Measurements from ENCODE around the gene IQCM. TPM values are rescaled to one million over a fixed set of nuclear protein-coding genes. Genes with fewer than 3 reads are reported as not detected.

IQCM gene
- total RNA-seq, 2 experiments from 2014 or later: not detected

- H3K4me2 ChIP-seq (ENCODE audit: low read length): no peak overlapping the region
- no peak for TF ChIP-seq CTCF (conservative IDR thresholded peaks at IDR 0.05; ENCODE audit: low read length)
- TF ChIP-seq EZH2phosphoT487 (IDR thresholded peaks at IDR 0.05; ENCODE audit: borderline replicate concordance, low read depth, low read length): no peak
- H2AFZ ChIP-seq (ENCODE audit: low read length): no peak overlapping the region
- no peaks in the 10 kb centered on the region for H3K36me3 ChIP-seq (ENCODE audit: insufficient read depth, low read length)
- no peaks in the 10 kb centered on the region for H3K9me3 ChIP-seq (ENCODE audit: low read length)
- BruUV-seq (replicated peaks): no TSS peak
- CTCF ChIA-PET (ENCODE audit: unreplicated experiment): no interaction called here
- no peak overlapping the region for H3K4me3 ChIP-seq (ENCODE audit: low read depth, low read length, poor library complexity, severe bottlenecking)
- intact Hi-C loops (cut with micrococcal nuclease; ENCODE audit: unreplicated experiment): no loop called here
- no peaks in the 10 kb centered on the region for H3K4me1 ChIP-seq (ENCODE audit: insufficient read depth, low read length, poor library complexity, severe bottlenecking)
- no peak for DNase-seq (ENCODE audit: low spot score)
- H4K20me1 ChIP-seq (ENCODE audit: insufficient read depth, low read length): no peaks in the 10 kb centered on the region
- POLR2A ChIA-PET: no interaction called here
- no peak overlapping the region for H3K27ac ChIP-seq (ENCODE audit: low read depth, low read length, poor library complexity, severe bottlenecking)
- H3K79me2 ChIP-seq (ENCODE audit: insufficient read depth, low read depth, low read length): no peaks in the 10 kb centered on the region
- H3K9me2 ChIP-seq (ENCODE audit: insufficient read depth, low read length): no peaks in the 10 kb centered on the region
Measured at GRCh38 chr4:149353241-149353640, 462.4 kb downstream of the IQCM start.

- Histone ChIP-seq H3K4me2 (ENCODE audit: low read length) (no peak overlapping the region), H3K36me3 (ENCODE audit: insufficient read depth, low read length) (no peaks in the 10 kb centered on the region), H3K4me3 (ENCODE audit: low read depth, low read length, poor library complexity, severe bottlenecking) (no peak overlapping the region), H3K9me2 (ENCODE audit: insufficient read depth, low read length) (no peaks in the 10 kb centered on the region), H4K20me1 (ENCODE audit: insufficient read depth, low read length) (no peaks in the 10 kb centered on the region), H2AFZ (ENCODE audit: low read length) (no peak overlapping the region), H3K4me1 (ENCODE audit: insufficient read depth, low read length, poor library complexity, severe bottlenecking) (no peaks in the 10 kb centered on the region), H3K9me3 (ENCODE audit: low read length) (no peaks in the 10 kb centered on the region), H3K79me2 (ENCODE audit: insufficient read depth, low read depth, low read length) (no peaks in the 10 kb centered on the region), H3K27ac (ENCODE audit: low read depth, low read length, poor library complexity, severe bottlenecking) (no peak overlapping the region)
- no peak for DNase-seq (ENCODE audit: low spot score)
- no peak for TF ChIP-seq EZH2phosphoT487 (IDR thresholded peaks at IDR 0.05; ENCODE audit: borderline replicate concordance, low read depth, low read length)
- TF ChIP-seq CTCF (conservative IDR thresholded peaks at IDR 0.05; ENCODE audit: low read length): no peak
- ChIA-PET CTCF (ENCODE audit: unreplicated experiment) (no interaction called here), POLR2A (interaction anchor here (0.9 to 1.2 kb wide), 2 partner anchors 13 to 126 kb away, joined by 3 read pairs; no protein-coding TSS in a partner anchor)
- no TSS peak for BruUV-seq (replicated peaks)
- intact Hi-C loops (cut with micrococcal nuclease; ENCODE audit: unreplicated experiment): no loop called here
Measured at GRCh38 chr4:149349541-149349940, 466.1 kb downstream of the IQCM start.

DNA sequence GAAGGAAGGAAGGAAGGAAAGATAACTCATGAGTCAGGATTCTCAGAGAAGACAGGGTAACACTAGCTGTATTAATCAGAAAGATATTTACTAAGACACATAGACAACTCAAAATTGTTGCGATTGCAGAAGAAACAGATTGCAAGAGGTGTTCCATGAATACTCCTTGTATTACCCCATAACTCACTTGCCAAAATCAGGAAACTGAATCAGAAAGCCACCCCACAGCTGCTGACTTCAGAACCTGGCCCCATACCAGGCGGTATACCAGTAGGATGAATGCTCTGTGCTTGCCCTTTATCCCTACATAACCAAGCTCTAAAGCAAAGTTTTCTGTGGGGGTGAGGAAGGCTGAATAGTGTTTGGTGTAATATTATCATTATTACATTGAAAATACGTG is 468.5 kb downstream of the IQCM start:
- intact Hi-C loops (cut with micrococcal nuclease; ENCODE audit: unreplicated experiment): no loop called here
- no peaks in the 10 kb centered on the region for H3K36me3 ChIP-seq (ENCODE audit: insufficient read depth, low read length)
- no peak overlapping the region for H3K27ac ChIP-seq (ENCODE audit: low read depth, low read length, poor library complexity, severe bottlenecking)
- TF ChIP-seq EZH2phosphoT487 (IDR thresholded peaks at IDR 0.05; ENCODE audit: borderline replicate concordance, low read depth, low read length) (no peak), CTCF (conservative IDR thresholded peaks at IDR 0.05; ENCODE audit: low read length) (no peak)
- no peaks in the 10 kb centered on the region for H3K4me1 ChIP-seq (ENCODE audit: insufficient read depth, low read length, poor library complexity, severe bottlenecking)
- no peak overlapping the region for H3K4me3 ChIP-seq (ENCODE audit: low read depth, low read length, poor library complexity, severe bottlenecking)
- no TSS peak for BruUV-seq (replicated peaks)
- no peak for DNase-seq (ENCODE audit: low spot score)
- no peaks in the 10 kb centered on the region for H3K9me3 ChIP-seq (ENCODE audit: low read length)
- no peaks in the 10 kb centered on the region for H3K9me2 ChIP-seq (ENCODE audit: insufficient read depth, low read length)
- no peak overlapping the region for H2AFZ ChIP-seq (ENCODE audit: low read length)
- ChIA-PET CTCF (ENCODE audit: unreplicated experiment) (no interaction called here), POLR2A (interaction anchor here (0.6 kb wide), 1 partner anchor 58 kb away, joined by 3 read pairs; no protein-coding TSS in a partner anchor)
- H3K4me2 ChIP-seq (ENCODE audit: low read length): no peak overlapping the region
- no peaks in the 10 kb centered on the region for H3K79me2 ChIP-seq (ENCODE audit: insufficient read depth, low read depth, low read length)
- H4K20me1 ChIP-seq (ENCODE audit: insufficient read depth, low read length): no peaks in the 10 kb centered on the region
